GM19025 (cell line): ENCODE data around the gene MRPL37.
"Not testable (repeated sequence)": the region's sequence is repeated elsewhere in the genome, so short reads cannot be mapped to it uniquely, and the experiment has no call there.

Source experiments
- ATAC-seq: cut with Tn5 transposase; IDR thresholded peaks from one replicate; pipeline ENCODE4 v1.9.1; 2021; ENCODE audit warnings: mild to moderate bottlenecking, low read depth, moderate library complexity; ENCODE audit not compliant: unreplicated experiment

Gene MRPL37

GRCh38 chr1:54199765-54200518 is at the start of gene MRPL37, which contains the start of gene CYB5RL:
Gene MRPL37, plus strand, starts transcription at chr1:54200167. Its CDS starts 77 bp downstream, at chr1:54200244.
Gene CYB5RL, minus strand, starts transcription at chr1:54200030. Its CDS starts 4,414 bp downstream, at chr1:54195616.
- peak; percentile 94 for ATAC-seq

DNA sequence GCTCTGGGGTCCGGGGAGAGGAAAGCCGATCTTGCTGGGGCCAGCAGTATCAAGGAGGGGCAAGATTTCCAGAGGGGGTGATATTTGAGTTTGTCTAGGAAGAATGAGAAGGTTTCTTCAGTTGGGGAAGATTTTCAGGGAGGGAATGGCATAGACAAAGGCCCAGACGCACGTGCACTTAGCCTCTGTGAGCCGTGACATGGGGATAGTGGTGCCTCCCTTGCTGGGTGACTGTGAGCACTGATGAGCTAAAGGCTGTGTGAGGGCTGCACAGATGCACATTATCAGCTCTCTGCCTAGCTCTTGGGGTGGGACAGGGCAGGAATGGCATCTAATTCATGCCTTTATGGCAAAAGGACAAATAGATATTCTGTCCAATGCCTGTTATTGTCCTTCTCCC is 49.0 kb upstream of the MRPL37 start:
- ATAC-seq: no peak

DNA sequence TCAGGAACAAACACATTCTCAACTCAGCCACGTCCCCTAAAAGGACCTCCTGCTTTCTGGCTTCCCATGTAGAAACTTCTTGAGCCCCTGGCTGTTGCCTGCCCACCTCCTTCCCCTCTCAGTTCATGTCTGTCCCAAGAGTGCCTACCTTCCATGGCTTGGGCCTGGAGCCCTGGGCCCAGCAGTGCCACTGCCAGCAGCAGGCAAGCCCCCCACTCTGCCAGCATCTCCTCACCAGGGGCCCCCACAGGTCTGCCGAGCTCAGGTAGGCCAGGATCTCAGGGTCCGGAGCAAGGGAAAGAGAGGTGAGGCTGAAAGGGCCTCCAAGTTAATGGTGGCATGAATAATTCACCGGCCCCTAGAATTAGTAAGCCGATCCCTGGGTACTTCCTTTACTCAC is 47.3 kb upstream of the MRPL37 start, which contains the start of gene CDCP2:
Gene CDCP2, minus strand, starts transcription at position 305 of the 400 bp plus-strand sequence. Its CDS starts 78 bp downstream, at position 227.
- ATAC-seq: no peak

DNA sequence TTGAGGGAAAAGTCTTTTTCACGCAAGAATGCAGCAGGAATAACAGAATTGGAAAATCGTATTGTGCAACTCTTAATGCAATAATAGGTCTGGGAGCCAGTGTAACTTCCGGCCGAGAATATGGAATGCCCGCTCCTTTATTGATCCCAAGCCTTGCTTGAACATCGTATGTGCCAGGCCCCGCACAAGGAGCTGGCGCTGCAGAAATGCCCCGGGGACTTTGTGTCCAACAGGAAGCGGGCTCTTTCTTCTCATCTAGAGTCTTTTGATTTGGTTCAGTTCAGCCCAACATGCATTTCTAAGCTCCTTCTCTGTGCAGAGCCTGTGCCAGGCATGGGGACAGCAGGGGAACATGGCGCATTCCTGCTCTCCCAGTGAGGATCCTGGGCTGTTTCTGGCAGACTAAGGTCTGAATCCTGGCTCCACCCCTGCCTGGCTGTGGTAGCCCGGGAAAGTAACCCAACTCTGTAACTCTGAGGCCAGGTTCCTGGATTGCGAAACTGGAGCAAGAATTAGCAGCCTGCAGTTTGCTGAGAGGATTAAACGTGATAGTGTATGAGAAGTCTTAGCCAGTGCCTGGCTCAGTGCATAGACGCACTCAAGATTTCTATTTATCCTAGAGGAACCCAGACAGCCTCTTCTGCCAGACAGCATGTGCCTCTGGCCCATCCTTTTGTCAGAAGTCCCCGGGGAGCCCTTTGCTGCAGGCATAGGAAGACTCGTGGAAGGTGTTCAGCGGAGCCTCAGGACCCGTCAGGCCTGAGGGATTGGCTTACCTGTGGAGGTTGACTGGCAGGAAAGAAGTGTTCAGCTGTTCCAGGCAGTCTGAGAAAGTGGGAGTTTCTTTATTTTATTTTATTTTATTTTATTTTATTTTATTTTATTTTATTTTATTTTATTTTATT is 46.2 kb upstream of the MRPL37 start:
- no peak for ATAC-seq

GRCh38 chr1:54156201-54156600 is 43.8 kb upstream of the MRPL37 start:
- no peak for ATAC-seq

DNA sequence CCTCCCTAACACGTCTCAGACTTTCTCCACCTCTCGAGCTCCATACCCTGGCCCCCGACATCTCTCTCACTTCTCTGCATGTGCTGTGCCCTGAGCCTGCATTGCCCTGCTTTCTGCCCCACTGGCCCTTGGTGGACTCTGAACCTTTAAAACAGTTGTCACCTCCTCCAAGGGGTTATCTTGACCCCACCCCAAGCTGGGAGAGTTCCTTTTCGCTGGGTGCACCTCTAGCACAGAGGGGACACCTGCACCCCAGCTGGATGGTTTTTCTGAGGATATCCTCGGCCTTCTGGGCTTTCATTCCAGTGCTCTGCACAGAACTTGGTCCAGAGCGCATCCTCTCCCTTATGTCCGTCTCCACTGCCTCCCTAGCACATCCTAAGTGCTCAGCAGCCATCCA is 43.0 kb upstream of the MRPL37 start:
- no peak for ATAC-seq

GRCh38 chr1:54157401-54157800 is 42.6 kb upstream of the MRPL37 start:
- no peak for ATAC-seq

GRCh38 chr1:54158071-54158470 is 41.9 kb upstream of the MRPL37 start:
- no peak for ATAC-seq

- ATAC-seq: no peak
Observed at GRCh38 chr1:54159733-54160316, 40.1 kb upstream of the MRPL37 start.

DNA sequence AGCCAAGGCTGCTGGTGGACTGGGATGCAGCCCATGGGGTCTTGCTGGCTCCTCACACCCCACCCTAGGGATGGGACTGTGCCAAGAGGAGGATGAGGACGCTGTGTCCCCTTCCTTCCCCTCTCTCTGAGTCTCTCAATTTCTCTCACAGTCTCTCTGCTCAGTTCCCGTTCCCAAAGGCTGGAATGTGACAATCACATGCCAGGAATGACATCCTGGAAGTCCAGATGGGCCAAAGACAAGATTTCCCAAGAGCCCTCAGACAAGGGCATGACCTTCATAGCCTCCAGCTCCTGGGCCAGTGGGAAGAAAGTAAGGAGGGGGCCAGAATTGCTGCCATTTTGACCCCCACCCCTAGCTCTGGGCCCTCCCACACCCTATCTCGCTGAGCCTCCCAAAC is 39.6 kb upstream of the MRPL37 start:
- ATAC-seq: no peak

GRCh38 chr1:54161495-54162168 is 38.3 kb upstream of the MRPL37 start:
- ATAC-seq: no peak

DNA sequence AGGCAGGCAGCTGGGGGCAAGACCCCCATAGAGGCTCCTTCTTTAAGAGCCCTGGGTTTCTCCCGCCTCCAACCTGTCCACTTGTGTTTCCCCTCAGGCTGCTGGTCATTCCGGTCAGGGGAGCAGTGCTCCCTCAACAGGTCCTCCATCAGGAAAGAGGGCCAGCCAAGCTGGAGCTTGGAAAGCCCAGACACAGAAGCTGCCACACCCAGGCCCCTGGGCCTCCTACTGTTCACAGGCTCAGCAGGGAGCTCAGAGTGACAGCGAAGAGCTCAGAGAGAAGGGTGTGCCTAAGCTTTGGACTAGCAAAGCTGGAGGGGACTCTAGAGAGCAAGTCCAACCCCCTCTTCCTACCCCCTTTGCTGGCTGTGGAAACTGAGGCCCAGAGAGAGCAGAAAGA is 36.9 kb upstream of the MRPL37 start:
- ATAC-seq: no peak

DNA sequence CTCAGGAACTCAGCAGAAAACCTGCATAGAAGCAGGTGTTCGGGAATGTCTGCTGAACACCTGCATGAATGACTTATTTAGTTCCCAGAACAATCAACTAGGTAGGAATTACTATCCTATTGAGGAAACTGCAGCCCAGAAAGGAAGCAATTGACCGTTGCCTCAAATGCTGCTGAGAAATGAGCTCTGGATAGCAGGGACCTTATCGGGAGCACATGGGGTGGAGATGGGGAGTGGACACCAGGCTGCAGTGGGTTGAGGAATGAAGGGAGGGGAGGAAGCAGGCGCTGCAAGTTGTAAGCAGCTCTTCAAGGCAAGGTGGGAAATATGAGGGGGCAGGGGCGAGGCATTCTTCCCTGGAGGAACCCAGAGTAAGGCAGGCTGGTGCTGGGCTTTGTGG is 36.4 kb upstream of the MRPL37 start:
- ATAC-seq: no peak

GRCh38 chr1:54165146-54165545 is 34.8 kb upstream of the MRPL37 start:
- ATAC-seq: no peak

DNA sequence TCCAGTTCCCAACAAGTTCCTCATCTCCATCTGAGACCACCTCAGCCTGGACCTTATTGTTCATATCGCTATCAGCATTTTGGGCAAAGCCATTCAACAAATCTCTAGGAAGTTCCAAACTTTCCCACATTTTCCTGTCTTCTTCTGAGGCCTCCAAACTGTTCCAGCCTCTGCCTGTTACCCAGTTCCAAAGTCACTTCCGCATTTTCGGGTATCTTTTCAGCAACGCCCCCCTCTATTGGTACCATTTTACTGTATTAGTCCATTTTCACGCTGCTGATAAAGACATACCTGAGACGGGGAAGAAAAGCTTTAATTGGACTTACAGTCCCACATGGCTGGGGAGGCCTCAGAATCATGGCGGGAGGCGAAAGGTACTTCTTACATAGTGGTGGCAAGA is 33.6 kb upstream of the MRPL37 start:
- ATAC-seq: not testable (repeated sequence)

DNA sequence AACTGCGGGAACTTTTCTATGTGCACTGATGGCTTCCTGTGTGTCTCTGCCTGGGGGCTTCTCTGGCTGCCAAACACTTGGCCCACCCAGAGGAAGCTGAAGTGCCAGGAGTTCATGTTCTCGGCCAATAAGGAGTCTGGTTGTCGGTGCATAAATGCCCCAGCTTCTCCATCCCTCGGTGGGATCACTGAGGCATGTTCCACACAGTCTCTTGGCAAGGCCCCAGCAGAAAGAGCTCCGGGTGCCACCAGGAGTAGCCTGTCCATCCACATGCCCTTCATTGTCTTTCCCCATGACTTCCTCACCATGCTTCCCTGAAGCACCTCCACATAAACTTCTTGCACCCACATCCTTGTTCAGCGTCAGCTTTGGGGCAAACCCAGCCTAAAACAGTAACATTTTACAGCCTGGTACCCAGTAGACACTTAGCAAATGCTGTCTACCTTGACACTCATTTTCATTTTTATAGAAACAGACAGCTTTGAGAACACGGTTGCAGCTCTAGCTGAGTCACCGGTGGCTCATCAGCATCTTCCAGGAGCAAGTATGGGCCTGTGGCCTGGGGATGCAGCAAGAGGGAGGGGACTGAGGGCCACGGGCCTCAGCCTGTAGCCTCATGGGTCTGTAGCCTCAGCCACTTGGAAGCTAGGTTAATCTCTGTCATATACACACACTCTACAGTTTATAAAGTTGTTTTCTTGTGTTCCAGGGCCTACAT is 32.4 kb upstream of the MRPL37 start:
- ATAC-seq: no peak

DNA sequence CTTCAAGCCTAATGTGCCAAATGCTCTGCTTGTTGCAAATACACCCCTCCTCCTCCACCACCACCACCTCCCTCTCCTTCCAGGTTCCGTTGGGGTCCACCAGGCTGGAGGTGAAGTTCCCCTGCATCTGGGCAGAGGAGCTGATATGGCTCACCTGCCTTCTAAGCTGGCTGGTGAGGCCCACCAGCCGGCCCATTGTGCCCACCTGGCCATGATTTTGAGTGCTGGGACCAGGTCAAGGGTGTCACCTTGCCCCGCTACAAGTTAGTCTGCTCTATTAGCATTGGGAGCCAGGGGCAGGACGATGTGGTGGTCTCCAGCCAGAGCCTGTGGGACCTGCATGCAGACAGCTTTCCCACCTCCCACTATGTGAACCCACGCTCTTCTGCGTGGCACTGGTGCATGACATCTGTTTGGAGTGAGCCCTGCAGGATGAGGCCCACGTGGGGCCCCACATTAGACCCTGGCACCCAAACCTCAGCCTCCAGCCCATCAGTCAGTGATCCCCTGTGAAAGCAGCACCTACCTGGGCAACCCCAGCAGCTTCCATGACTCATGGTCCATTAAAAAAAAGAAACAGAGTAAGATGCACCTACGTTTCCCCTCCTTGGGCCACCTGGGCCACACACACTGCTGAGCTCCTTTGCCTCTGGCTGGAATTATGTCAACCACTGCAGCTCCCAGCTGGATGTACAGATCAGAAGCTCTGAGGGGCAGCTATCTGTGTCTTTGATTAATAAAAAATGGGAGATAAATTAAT is 31.6 kb upstream of the MRPL37 start:
- ATAC-seq: no peak

DNA sequence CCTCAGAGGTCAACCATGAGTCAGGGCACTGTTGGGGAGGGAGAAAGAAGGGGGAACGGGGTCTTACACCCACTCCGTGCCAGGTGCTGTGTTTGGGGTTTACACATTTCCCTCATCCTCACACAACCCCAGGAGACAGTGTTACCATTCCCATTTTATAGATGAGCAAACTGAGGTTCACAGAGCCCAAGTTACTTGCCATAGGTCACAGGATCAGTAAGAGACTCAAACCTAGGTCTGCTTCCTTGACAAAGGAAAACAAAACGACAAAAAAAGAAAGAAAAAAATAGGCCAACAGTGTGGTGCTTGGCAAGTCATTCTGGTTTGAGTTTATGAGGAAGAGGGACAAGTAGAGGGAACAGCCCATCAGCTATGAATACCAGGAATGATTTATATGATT is 30.9 kb upstream of the MRPL37 start:
- ATAC-seq: no peak

- no peak for ATAC-seq
Observed at GRCh38 chr1:54171016-54171415, 29.0 kb upstream of the MRPL37 start.
